OCI-LY7 (cell line): ENCODE results near the gene ELOF1. TPM values are rescaled to one million over a fixed set of nuclear protein-coding genes. Genes with fewer than 3 reads are reported as not detected.

Source experiments
- BruUV-seq: library from RNA; stranded (reverse); fragments of 400-500 nt; replicated peaks from 2 replicates; lab custom pipeline; 2021; lab: Mats Ljungman, UMichigan
- CTCF ChIA-PET: fragments of 300-600 bp; sonication (Branson Sonifier 250); formaldehyde crosslinking; loops from one replicate; lab custom pipeline; 2022; ENCODE audit warnings: antibody characterized with exemption; ENCODE audit not compliant: unreplicated experiment; lab: Charles Lee
- POLR2A ChIA-PET: fragments of 300-600 bp; sonication (Branson Sonifier 250); formaldehyde crosslinking; loops from one replicate; lab custom pipeline; 2022; ENCODE audit warnings: antibody characterized with exemption; lab: Charles Lee
- DNase-seq: peaks from one replicate; pipeline ENCODE4 v3.0.0-alpha.2; 2015; ENCODE audit warnings: low spot score
- H2AFZ ChIP-seq: fragments of 200-600 bp; sonication (generic), shearing (Covaris generic); 2 replicates; pipeline ENCODE4 v1.6.1; 2014; ENCODE audit warnings: mild to moderate bottlenecking, antibody characterized with exemption, low read length, moderate library complexity
- H3K27ac ChIP-seq: fragments of 200-600 bp; sonication (generic); 2 replicates; pipeline ENCODE4 v1.5.1; 2014; ENCODE audit warnings: mixed run types, low read depth, mild to moderate bottlenecking, moderate library complexity, low read length, inconsistent platforms; ENCODE audit not compliant: poor library complexity, severe bottlenecking
- H3K36me3 ChIP-seq: fragments of 200-600 bp; sonication (generic); 2 replicates; pipeline ENCODE4 v1.6.1; 2014; ENCODE audit warnings: mild to moderate bottlenecking, antibody characterized with exemption, low read length, moderate library complexity, mixed read lengths; ENCODE audit not compliant: insufficient read depth
- H3K4me1 ChIP-seq: fragments of 200-600 bp; sonication (generic); 2 replicates; pipeline ENCODE4 v1.5.1; 2014; ENCODE audit warnings: mild to moderate bottlenecking, low read length; ENCODE audit not compliant: insufficient read depth, poor library complexity, severe bottlenecking
- H3K4me2 ChIP-seq: fragments of 200-600 bp; sonication (generic); 2 replicates; pipeline ENCODE4 v1.6.1; 2014; ENCODE audit warnings: mild to moderate bottlenecking, low read length
- H3K4me3 ChIP-seq: fragments of 200-600 bp; sonication (generic); 2 replicates; pipeline ENCODE4 v1.5.1; 2014; ENCODE audit warnings: mild to moderate bottlenecking, low read depth, low read length; ENCODE audit not compliant: poor library complexity, severe bottlenecking
- H3K79me2 ChIP-seq: fragments of 200-600 bp; sonication (generic); 2 replicates; pipeline ENCODE4 v1.6.1; 2016; ENCODE audit warnings: low read depth, mild to moderate bottlenecking, low read length, moderate library complexity, mixed read lengths; ENCODE audit not compliant: insufficient read depth
- H3K9me2 ChIP-seq: fragments of 200-600 bp; sonication (generic); 2 replicates; pipeline ENCODE4 v1.6.1; 2016; ENCODE audit warnings: mild to moderate bottlenecking, low read length, mixed read lengths; ENCODE audit not compliant: insufficient read depth
- H3K9me3 ChIP-seq: fragments of 200-600 bp; sonication (generic); 2 replicates; pipeline ENCODE4 v1.6.1; 2014; ENCODE audit warnings: mild to moderate bottlenecking, mixed run types, low read length, mixed read lengths
- H4K20me1 ChIP-seq: fragments of 200-600 bp; sonication (generic); 2 replicates; pipeline ENCODE4 v1.6.1; 2014; ENCODE audit warnings: mild to moderate bottlenecking, antibody characterized with exemption, low read length, moderate library complexity, mixed read lengths; ENCODE audit not compliant: insufficient read depth
- CTCF ChIP-seq: fragments of 200-600 bp; sonication (generic); conservative IDR thresholded peaks from 2 replicates; pipeline ENCODE4 v1.5.1; 2014; ENCODE audit warnings: mild to moderate bottlenecking, antibody characterized with exemption, low read length, moderate library complexity, mixed read lengths
- EZH2phosphoT487 ChIP-seq: fragments of 200-600 bp; sonication (generic); IDR thresholded peaks from 2 replicates; pipeline ENCODE4 v1.6.1; 2018; ENCODE audit warnings: low read depth, borderline replicate concordance, mild to moderate bottlenecking, mixed run types, antibody characterized with exemption, low read length, moderate library complexity, mixed read lengths
- intact Hi-C: fragments of 100-400 bp; cut with micrococcal nuclease; formaldehyde crosslinking; loops from one replicate; pipeline ENCODE4 v1.10.0; 2022; ENCODE audit not compliant: unreplicated experiment
- total RNA-seq, 2 experiments: library from RNA; depleted of rRNA in 1 of 2; stranded (reverse); fragments of >200 nt in 1 of 2; shearing (Covaris generic) in 1 of 2; gene quantifications; 2 replicates each; pipeline ENCODE4 v1.2.3, GENCODE V29; 2014 to 2022

The ELOF1 gene
- total RNA-seq, 2 experiments from 2014 or later, result 60.5 to 73.2 TPM

DNA sequence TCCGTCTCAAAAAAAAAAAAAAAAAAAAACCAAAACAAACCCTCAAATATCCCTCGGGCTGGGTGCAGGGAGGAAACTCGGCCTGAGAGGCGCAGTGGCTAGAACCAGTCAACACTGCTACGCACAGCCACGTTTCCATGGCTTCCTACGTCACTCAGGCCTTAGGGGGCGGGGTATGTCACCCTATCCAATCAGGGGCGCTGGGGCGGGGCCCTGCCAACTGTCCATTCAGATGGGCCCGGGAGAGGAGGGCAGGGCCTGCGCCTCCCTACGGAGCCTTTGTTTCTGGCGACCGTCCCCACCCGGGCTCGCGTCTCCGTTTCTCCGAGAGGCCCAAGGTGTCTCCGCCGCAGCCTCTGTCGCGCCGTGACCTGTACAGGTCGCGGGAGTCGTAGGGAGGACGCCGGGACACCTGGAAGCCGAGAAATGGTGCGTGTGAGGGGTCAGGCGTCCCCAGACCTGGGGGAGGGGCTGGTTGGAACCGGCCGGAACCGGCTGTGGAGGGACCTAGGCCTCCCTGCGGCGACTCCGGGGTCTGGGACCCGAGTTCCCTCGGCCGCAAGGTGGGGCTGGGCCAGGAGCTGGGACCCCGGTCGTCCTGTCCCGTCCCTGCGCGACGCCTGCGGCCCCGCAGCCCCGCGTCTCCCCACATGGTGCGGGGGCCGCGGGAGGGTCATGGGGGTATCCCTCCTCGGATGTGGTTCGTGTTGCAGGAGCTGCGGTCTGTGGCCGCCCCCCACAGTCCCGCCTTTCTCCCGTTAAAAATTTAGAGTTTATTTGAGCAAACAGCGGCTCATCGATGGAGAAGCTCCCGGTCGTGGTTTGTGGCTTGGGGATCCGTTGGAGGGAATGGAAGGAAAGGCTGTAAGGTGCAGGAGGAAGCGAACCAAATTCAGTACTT lies 38.4 kb upstream of the ELOF1 start, which contains the start of gene ZNF627:
Gene ZNF627 (plus strand): TSS at position 282 of the 901 bp plus-strand sequence. CDS start 145 bp downstream, at position 427.
- Histone ChIP-seq H3K79me2 (peaks cover 12% of the 10 kb centered on the region; the same call in 1 of the 2 replicates), H2AFZ (peak within 1 kb of the TSS; percentile 62), H3K9me3 (no peaks in the 10 kb centered on the region), H3K36me3 (0 out of 2 replicates have a peak, but pooled peaks cover 5% of the 10 kb centered on the region), H3K4me1 (peaks cover 37% of the 10 kb centered on the region), H3K27ac (peak within 1 kb of the TSS; percentile 48), H3K4me2 (peak within 1 kb of the TSS; percentile 100), H3K9me2 (no peaks in the 10 kb centered on the region), H3K4me3 (peak within 1 kb of the TSS; percentile 90), H4K20me1 (no peaks in the 10 kb centered on the region)
- DNase-seq, result peak; percentile 99
- TF ChIP-seq CTCF, result no peak
- no peak for TF ChIP-seq EZH2phosphoT487
- intact Hi-C loops, result no loop called here
- ChIA-PET CTCF (no interaction called here), POLR2A (interaction anchor here (0.6 to 0.8 kb wide), 8 partner anchors 9 to 872 kb away, joined by 3 to 7 read pairs (median 4); no protein-coding TSS in a partner anchor)
- BruUV-seq, result no TSS peak

DNA sequence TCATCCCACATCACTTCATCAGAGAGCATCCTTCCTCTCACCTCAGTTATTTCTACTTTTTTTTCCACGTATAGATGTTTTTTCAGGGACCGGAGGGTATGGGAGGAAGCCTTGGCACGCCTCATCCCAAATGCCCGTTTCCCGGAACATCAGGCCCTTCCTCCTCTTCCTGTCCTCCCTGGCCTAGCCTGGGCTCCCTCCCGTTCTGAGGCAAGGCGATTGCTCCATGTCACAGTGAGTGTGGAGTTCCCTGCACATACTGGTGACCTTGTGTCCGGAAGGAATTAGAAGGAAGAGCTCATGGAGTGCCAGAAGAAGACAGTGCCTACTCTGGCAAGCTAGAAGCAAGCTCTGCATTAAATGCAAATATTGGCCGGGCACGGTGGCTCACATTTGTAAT lies 37.1 kb upstream of the ELOF1 start:
- Histone ChIP-seq H3K79me2 (peaks cover 12% of the 10 kb centered on the region; the same call in 1 of the 2 replicates), H3K27ac (no peak overlapping the region), H3K36me3 (0 out of 2 replicates have a peak, but pooled peaks cover 5% of the 10 kb centered on the region), H3K9me2 (no peaks in the 10 kb centered on the region), H4K20me1 (no peaks in the 10 kb centered on the region), H3K4me3 (no peak overlapping the region), H2AFZ (no peak overlapping the region), H3K4me2 (no peak overlapping the region), H3K9me3 (no peaks in the 10 kb centered on the region), H3K4me1 (peaks cover 37% of the 10 kb centered on the region)
- CTCF ChIA-PET, result no interaction called here
- no TSS peak for BruUV-seq
- intact Hi-C loops, result no loop called here
- no peak for DNase-seq
- POLR2A ChIA-PET, result interaction anchor here (0.6 kb wide), 1 partner anchor 62 kb away, joined by 6 read pairs; no protein-coding TSS in a partner anchor
- TF ChIP-seq EZH2phosphoT487 (no peak), CTCF (no peak)
